HEK293 (cell line): ENCODE data around the gene MDN1.
A peak's percentile ranks its signal among the peaks of the same experiment; 100 is the strongest.

Experiments used
- CTCF ChIA-PET: fragments of 350-600 bp; formaldehyde crosslinking; extraction: SDS; loops from one replicate; lab custom pipeline; 2021; ENCODE audit warnings: antibody characterized with exemption; lab: Yijun Ruan, JAX
- POLR2A ChIA-PET: fragments of 300-600 bp; formaldehyde crosslinking; extraction: SDS; loops from one replicate; lab custom pipeline; 2020; ENCODE audit warnings: antibody characterized with exemption, inconsistent platforms; lab: Yijun Ruan, JAX
- H3K27ac ChIP-seq: fragments of 200-500 bp; sonication (Bioruptor generic); 2 replicates; pipeline ENCODE4 v1.5.1; 2014; ENCODE audit warnings: low read depth, low read length, control low read depth, inconsistent platforms; ENCODE audit errors: extremely low read depth
- H3K36me3 ChIP-seq, 2 experiments: fragments of 200-500 bp in 1 of 2; sonication (Bioruptor generic) in 1 of 2; 1 replicate in 1 of 2; 2 replicates in 1 of 2; pipeline ENCODE4 v1.5.1; 2014 to 2017; ENCODE audit warnings: inconsistent platforms in 2 of 2, low read length in 2 of 2; ENCODE audit not compliant: control insufficient read depth in 2 of 2, insufficient read depth in 1 of 2
- H3K4me1 ChIP-seq: fragments of 200-500 bp; sonication (Bioruptor generic); 2 replicates; pipeline ENCODE4 v1.5.1; 2014; ENCODE audit warnings: mild to moderate bottlenecking, low read length, inconsistent platforms; ENCODE audit not compliant: control insufficient read depth, insufficient read depth
- H3K4me3 ChIP-seq: 2 replicates; pipeline ENCODE4 v1.5.1; 2011; ENCODE audit warnings: low read depth, mild to moderate bottlenecking, control low read depth, low read length, moderate library complexity
- H3K9me3 ChIP-seq: fragments of 200-500 bp; sonication (Bioruptor generic); 2 replicates; pipeline ENCODE4 v1.5.1; 2014; ENCODE audit warnings: low read depth, low read length, inconsistent platforms; ENCODE audit not compliant: control insufficient read depth, insufficient read depth
- HOXD13 ChIP-seq: sonication (generic); formaldehyde crosslinking; IDR thresholded peaks from 2 replicates; pipeline ENCODE4 v1.8.0; 2022; ENCODE audit warnings: missing genetic modification reagents, borderline replicate concordance
- KLF16 ChIP-seq: fragments of 450-650 bp; formaldehyde crosslinking; IDR thresholded peaks from 2 replicates; pipeline ENCODE4 v1.5.1; 2017; ENCODE audit warnings: missing biosample characterization, missing genetic modification characterization
- OVOL3 ChIP-seq: fragments of 450-650 bp; formaldehyde crosslinking; IDR thresholded peaks from 2 replicates; pipeline ENCODE4 v1.5.1; 2016; ENCODE audit warnings: missing biosample characterization, missing genetic modification characterization
- PRDM1 ChIP-seq: fragments of 450-650 bp; formaldehyde crosslinking; IDR thresholded peaks from 2 replicates; pipeline ENCODE4; 2016; ENCODE audit warnings: missing biosample characterization, missing genetic modification characterization
- REPIN1 ChIP-seq: fragments of 450-650 bp; formaldehyde crosslinking; IDR thresholded peaks from 2 replicates; pipeline ENCODE4 v1.5.1; 2017; ENCODE audit warnings: missing biosample characterization, missing genetic modification characterization, low read depth
- ZBTB20 ChIP-seq: fragments of 450-650 bp; formaldehyde crosslinking; IDR thresholded peaks from 2 replicates; pipeline ENCODE4 v1.5.1; 2016; ENCODE audit warnings: missing biosample characterization, missing genetic modification characterization
- ZNF140 ChIP-seq: fragments of 450-650 bp; formaldehyde crosslinking; IDR thresholded peaks from 2 replicates; pipeline ENCODE4 v1.5.1; 2016; ENCODE audit warnings: missing biosample characterization, missing genetic modification characterization
- ZNF19 ChIP-seq: fragments of 450-650 bp; formaldehyde crosslinking; IDR thresholded peaks from 2 replicates; pipeline ENCODE4; 2016; ENCODE audit warnings: missing biosample characterization, missing genetic modification characterization, low read depth
- ZNF292 ChIP-seq: fragments of 450-650 bp; formaldehyde crosslinking; IDR thresholded peaks from 2 replicates; pipeline ENCODE4 v1.5.1; 2016; ENCODE audit warnings: low read depth, missing biosample characterization, missing genetic modification characterization, borderline replicate concordance
- ZNF302 ChIP-seq: fragments of 450-650 bp; formaldehyde crosslinking; IDR thresholded peaks from 2 replicates; pipeline ENCODE4 v1.5.1; 2016; ENCODE audit warnings: missing biosample characterization, missing genetic modification characterization, low read depth
- ZNF311 ChIP-seq: fragments of 450-650 bp; formaldehyde crosslinking; IDR thresholded peaks from 2 replicates; pipeline ENCODE4 v1.5.1; 2017; ENCODE audit warnings: missing biosample characterization, missing genetic modification characterization, borderline replicate concordance
- ZNF391 ChIP-seq: fragments of 450-650 bp; formaldehyde crosslinking; IDR thresholded peaks from 2 replicates; pipeline ENCODE4 v1.5.1; 2016; ENCODE audit warnings: low read depth, missing biosample characterization, missing genetic modification characterization, borderline replicate concordance
- ZNF521 ChIP-seq: fragments of 450-650 bp; formaldehyde crosslinking; IDR thresholded peaks from 2 replicates; pipeline ENCODE4 v1.5.1; 2017; ENCODE audit warnings: missing biosample characterization, mild to moderate bottlenecking, missing genetic modification characterization
- ZNF561 ChIP-seq: fragments of 450-650 bp; IDR thresholded peaks from 2 replicates; pipeline ENCODE4 v1.5.1; 2018; ENCODE audit warnings: missing biosample characterization, missing genetic modification characterization, borderline replicate concordance
- ZNF610 ChIP-seq: fragments of 450-650 bp; formaldehyde crosslinking; IDR thresholded peaks from 2 replicates; pipeline ENCODE4 v1.5.1; 2016; ENCODE audit warnings: missing biosample characterization, missing genetic modification characterization, borderline replicate concordance
- ZNF623 ChIP-seq: fragments of 450-650 bp; formaldehyde crosslinking; IDR thresholded peaks from 2 replicates; pipeline ENCODE4 v1.5.1; 2016; ENCODE audit warnings: missing biosample characterization, missing genetic modification characterization
- ZNF701 ChIP-seq: fragments of 450-650 bp; formaldehyde crosslinking; IDR thresholded peaks from 2 replicates; pipeline ENCODE4 v1.5.1; 2016; ENCODE audit warnings: missing biosample characterization, missing genetic modification characterization
- ZNF747 ChIP-seq: fragments of 450-650 bp; formaldehyde crosslinking; IDR thresholded peaks from 2 replicates; pipeline ENCODE4 v1.5.1; 2016; ENCODE audit warnings: missing biosample characterization, missing genetic modification characterization
- ZNF785 ChIP-seq: fragments of 450-650 bp; formaldehyde crosslinking; IDR thresholded peaks from 2 replicates; pipeline ENCODE4 v1.5.1; 2016; ENCODE audit warnings: missing biosample characterization, missing genetic modification characterization
- ZSCAN23 ChIP-seq: fragments of 450-650 bp; formaldehyde crosslinking; IDR thresholded peaks from 2 replicates; pipeline ENCODE4 v1.5.1; 2016; ENCODE audit warnings: missing biosample characterization, missing genetic modification characterization
- TF ChIP-seq, protein P1 (sequence below): fragments of 450-650 bp; formaldehyde crosslinking; IDR thresholded peaks from 2 replicates; pipeline ENCODE4 v1.5.1; 2016; ENCODE audit warnings: missing biosample characterization, missing genetic modification characterization
- TF ChIP-seq, protein P2 (sequence below): fragments of 450-650 bp; formaldehyde crosslinking; IDR thresholded peaks from 2 replicates; pipeline ENCODE4 v1.5.1; 2016; ENCODE audit warnings: missing biosample characterization, missing genetic modification characterization
- TF ChIP-seq, protein P3 (sequence below): fragments of 450-650 bp; formaldehyde crosslinking; IDR thresholded peaks from 2 replicates; pipeline ENCODE4 v1.5.1; 2017; ENCODE audit warnings: missing biosample characterization, mild to moderate bottlenecking, missing genetic modification characterization, moderate library complexity

MDN1 gene

DNA sequence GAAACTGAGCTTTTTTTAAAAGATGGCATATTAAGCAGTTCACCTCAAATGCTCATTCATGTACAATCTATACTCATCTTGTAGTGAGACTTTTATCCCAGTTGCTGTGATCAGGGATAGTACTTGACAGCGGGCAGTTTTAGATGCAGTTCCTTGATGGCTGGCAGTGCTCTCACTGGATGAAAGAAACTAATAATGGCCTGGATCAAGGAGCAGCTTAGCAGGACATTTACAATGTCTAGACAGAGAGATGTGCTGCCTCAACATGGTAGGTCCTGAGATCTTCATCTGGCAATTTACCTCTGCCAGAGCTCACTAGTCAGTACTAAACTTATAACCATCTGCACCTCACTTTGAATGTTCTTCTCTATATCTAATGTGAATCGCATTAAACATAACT, 134.3 kb downstream of the MDN1 start:
- no peaks in the 10 kb centered on the region for H3K9me3 ChIP-seq
- CTCF ChIA-PET: interaction anchor here (0.7 kb wide), 1 partner anchor 147 kb away, joined by 3 read pairs; no protein-coding TSS in a partner anchor
- no peak overlapping the region for H3K27ac ChIP-seq
- H3K36me3 ChIP-seq: peaks cover 21 to 87% of the 10 kb centered on the region in 2 experiments
- H3K4me1 ChIP-seq: no peaks in the 10 kb centered on the region
- POLR2A ChIA-PET: no interaction called here
- H3K4me3 ChIP-seq: no peak overlapping the region
- TF ChIP-seq ZNF610 (tag by site-specific recombination): no peak
- TF ChIP-seq ZNF747 (tag by site-specific recombination): no peak
- TF ChIP-seq ZNF701: no peak
- no peak for TF ChIP-seq ZNF292 (tag by site-specific recombination)
- TF ChIP-seq ZNF311: no peak
- no peak for TF ChIP-seq ZBTB20 (tag by site-specific recombination)
- TF ChIP-seq, protein P1, sequence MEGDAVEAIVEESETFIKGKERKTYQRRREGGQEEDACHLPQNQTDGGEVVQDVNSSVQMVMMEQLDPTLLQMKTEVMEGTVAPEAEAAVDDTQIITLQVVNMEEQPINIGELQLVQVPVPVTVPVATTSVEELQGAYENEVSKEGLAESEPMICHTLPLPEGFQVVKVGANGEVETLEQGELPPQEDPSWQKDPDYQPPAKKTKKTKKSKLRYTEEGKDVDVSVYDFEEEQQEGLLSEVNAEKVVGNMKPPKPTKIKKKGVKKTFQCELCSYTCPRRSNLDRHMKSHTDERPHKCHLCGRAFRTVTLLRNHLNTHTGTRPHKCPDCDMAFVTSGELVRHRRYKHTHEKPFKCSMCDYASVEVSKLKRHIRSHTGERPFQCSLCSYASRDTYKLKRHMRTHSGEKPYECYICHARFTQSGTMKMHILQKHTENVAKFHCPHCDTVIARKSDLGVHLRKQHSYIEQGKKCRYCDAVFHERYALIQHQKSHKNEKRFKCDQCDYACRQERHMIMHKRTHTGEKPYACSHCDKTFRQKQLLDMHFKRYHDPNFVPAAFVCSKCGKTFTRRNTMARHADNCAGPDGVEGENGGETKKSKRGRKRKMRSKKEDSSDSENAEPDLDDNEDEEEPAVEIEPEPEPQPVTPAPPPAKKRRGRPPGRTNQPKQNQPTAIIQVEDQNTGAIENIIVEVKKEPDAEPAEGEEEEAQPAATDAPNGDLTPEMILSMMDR: no peak
- no peak for TF ChIP-seq ZSCAN23 (tag by site-specific recombination)
- TF ChIP-seq, protein P2, sequence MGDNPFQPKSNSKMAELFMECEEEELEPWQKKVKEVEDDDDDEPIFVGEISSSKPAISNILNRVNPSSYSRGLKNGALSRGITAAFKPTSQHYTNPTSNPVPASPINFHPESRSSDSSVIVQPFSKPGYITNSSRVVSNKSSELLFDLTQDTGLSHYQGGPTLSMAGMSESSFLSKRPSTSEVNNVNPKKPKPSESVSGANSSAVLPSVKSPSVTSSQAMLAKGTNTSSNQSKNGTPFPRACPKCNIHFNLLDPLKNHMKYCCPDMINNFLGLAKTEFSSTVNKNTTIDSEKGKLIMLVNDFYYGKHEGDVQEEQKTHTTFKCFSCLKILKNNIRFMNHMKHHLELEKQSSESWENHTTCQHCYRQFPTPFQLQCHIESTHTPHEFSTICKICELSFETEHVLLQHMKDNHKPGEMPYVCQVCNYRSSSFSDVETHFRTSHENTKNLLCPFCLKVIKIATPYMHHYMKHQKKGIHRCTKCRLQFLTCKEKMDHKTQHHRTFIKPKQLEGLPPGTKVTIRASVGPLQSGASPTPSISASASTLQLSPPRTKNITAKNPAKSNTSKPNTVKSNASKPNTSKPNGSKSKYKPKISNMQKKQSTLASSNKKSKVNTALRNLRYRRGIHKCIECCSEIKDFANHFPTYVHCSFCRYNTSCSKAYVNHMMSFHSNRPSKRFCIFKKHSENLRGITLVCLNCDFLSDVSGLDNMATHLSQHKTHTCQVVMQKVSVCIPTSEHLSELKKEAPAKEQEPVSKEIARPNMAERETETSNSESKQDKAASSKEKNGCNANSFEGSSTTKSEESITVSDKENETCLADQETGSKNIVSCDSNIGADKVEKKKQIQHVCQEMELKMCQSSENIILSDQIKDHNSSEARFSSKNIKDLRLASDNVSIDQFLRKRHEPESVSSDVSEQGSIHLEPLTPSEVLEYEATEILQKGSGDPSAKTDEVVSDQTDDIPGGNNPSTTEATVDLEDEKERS (tag by site-specific recombination): no peak
- TF ChIP-seq OVOL3 (tag by site-specific recombination): no peak
- no peak for TF ChIP-seq ZNF140
- TF ChIP-seq ZNF302 (tag by site-specific recombination): no peak
- TF ChIP-seq KLF16 (tag by site-specific recombination): no peak
- no peak for TF ChIP-seq REPIN1 (tag by site-specific recombination)
- no peak for TF ChIP-seq ZNF785 (tag by site-specific recombination)
- no peak for TF ChIP-seq ZNF561 (tag by site-specific recombination)
- no peak for TF ChIP-seq PRDM1 (tag by site-specific recombination)
- no peak for TF ChIP-seq ZNF623 (tag by site-specific recombination)
- TF ChIP-seq HOXD13 (CRISPR knock-in tag): no peak
- no peak for TF ChIP-seq ZNF521 (tag by site-specific recombination)

DNA sequence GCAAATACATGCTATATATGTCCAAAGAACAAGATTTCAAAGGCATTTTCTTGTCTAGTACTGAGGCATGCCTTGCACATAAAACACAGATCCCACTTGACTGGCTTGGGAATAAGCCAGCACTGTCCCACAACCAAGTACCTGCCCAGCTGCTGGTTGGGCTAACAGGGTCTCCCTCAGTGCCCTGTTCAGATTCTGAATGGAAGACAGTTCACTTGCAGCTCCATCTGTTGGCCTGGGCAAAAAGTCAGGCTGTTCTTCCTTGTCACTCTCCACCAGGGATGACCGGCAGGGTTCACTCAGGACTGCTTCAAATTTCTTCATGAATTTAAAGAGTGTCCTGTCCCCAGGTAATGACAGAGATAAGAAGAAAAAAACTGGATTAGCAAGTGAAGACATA, 136.6 kb downstream of the MDN1 start:
- Histone ChIP-seq H3K9me3 (no peaks in the 10 kb centered on the region), H3K4me1 (no peaks in the 10 kb centered on the region)
- TF ChIP-seq OVOL3 (tag by site-specific recombination) (no peak), ZNF19 (tag by site-specific recombination) (no peak), ZNF391 (tag by site-specific recombination) (no peak)
- TF ChIP-seq, protein P3, sequence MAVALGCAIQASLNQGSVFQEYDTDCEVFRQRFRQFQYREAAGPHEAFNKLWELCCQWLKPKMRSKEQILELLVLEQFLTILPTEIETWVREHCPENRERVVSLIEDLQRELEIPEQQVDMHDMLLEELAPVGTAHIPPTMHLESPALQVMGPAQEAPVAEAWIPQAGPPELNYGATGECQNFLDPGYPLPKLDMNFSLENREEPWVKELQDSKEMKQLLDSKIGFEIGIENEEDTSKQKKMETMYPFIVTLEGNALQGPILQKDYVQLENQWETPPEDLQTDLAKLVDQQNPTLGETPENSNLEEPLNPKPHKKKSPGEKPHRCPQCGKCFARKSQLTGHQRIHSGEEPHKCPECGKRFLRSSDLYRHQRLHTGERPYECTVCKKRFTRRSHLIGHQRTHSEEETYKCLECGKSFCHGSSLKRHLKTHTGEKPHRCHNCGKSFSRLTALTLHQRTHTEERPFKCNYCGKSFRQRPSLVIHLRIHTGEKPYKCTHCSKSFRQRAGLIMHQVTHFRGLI (tag by site-specific recombination): peak; percentile 39; the same call in 1 of the 2 replicates
- TF ChIP-seq, protein P1: no peak
- TF ChIP-seq, all 188 proteins: peak for 1
- peaks cover 28 to 97% of the 10 kb centered on the region in 2 experiments for H3K36me3 ChIP-seq
- POLR2A ChIA-PET: no interaction called here
- CTCF ChIA-PET: interaction anchor here (0.6 kb wide), 1 partner anchor 37 kb away, joined by 3 read pairs; no protein-coding TSS in a partner anchor
- H3K27ac ChIP-seq: no peak overlapping the region
- no peak overlapping the region for H3K4me3 ChIP-seq
